HEK293 (cell line): ENCODE results near the gene NEAT1.
A peak's percentile ranks its signal among the peaks of the same experiment; 100 is the strongest.

Experiments used
- BCL11A ChIP-seq: fragments of 450-650 bp; formaldehyde crosslinking; IDR thresholded peaks from 2 replicates; pipeline ENCODE4 v1.5.1; 2016; ENCODE audit warnings: low read depth, missing biosample characterization, missing genetic modification characterization
- GLIS1 ChIP-seq: fragments of 450-650 bp; formaldehyde crosslinking; IDR thresholded peaks from 2 replicates; pipeline ENCODE4 v1.5.1; 2016; ENCODE audit warnings: missing biosample characterization, missing genetic modification characterization
- MEIS1 ChIP-seq: sonication (generic); formaldehyde crosslinking; IDR thresholded peaks from 2 replicates; pipeline ENCODE4 v1.8.1; 2022; ENCODE audit warnings: missing genetic modification reagents, mild to moderate bottlenecking, borderline replicate concordance
- PRDM2 ChIP-seq: fragments of 450-650 bp; formaldehyde crosslinking; IDR thresholded peaks from 2 replicates; pipeline ENCODE4 v1.5.1; 2016; ENCODE audit warnings: missing biosample characterization, missing genetic modification characterization, borderline replicate concordance
- REPIN1 ChIP-seq: fragments of 450-650 bp; formaldehyde crosslinking; IDR thresholded peaks from 2 replicates; pipeline ENCODE4 v1.5.1; 2017; ENCODE audit warnings: missing biosample characterization, missing genetic modification characterization, low read depth
- SP2 ChIP-seq: fragments of 450-650 bp; formaldehyde crosslinking; IDR thresholded peaks from 2 replicates; pipeline ENCODE4 v1.5.1; 2016; ENCODE audit warnings: missing biosample characterization, missing genetic modification characterization
- ZBTB48 ChIP-seq: fragments of 450-650 bp; formaldehyde crosslinking; IDR thresholded peaks from 2 replicates; pipeline ENCODE4 v1.5.1; 2016; ENCODE audit warnings: missing biosample characterization, missing genetic modification characterization
- ZBTB8A ChIP-seq: fragments of 450-650 bp; formaldehyde crosslinking; IDR thresholded peaks from 2 replicates; pipeline ENCODE4 v1.5.1; 2016; ENCODE audit warnings: missing biosample characterization, missing genetic modification characterization
- ZFHX2 ChIP-seq: fragments of 450-650 bp; formaldehyde crosslinking; conservative IDR thresholded peaks from 2 replicates; pipeline ENCODE4 v1.5.1; 2016; ENCODE audit warnings: missing biosample characterization, missing genetic modification characterization
- ZFP69B ChIP-seq: fragments of 450-650 bp; formaldehyde crosslinking; IDR thresholded peaks from 2 replicates; pipeline ENCODE4 v1.5.1; 2016; ENCODE audit warnings: missing biosample characterization, missing genetic modification characterization
- ZNF138 ChIP-seq: fragments of 450-650 bp; formaldehyde crosslinking; IDR thresholded peaks from 2 replicates; pipeline ENCODE4 v1.5.1; 2016; ENCODE audit warnings: missing biosample characterization, missing genetic modification characterization, borderline replicate concordance
- ZNF16 ChIP-seq: fragments of 450-650 bp; formaldehyde crosslinking; IDR thresholded peaks from 2 replicates; pipeline ENCODE4 v1.5.1; 2016; ENCODE audit warnings: low read depth, missing biosample characterization, missing genetic modification characterization
- ZNF341 ChIP-seq: fragments of 450-650 bp; formaldehyde crosslinking; IDR thresholded peaks from 2 replicates; pipeline ENCODE4; 2016; ENCODE audit warnings: low read depth, missing biosample characterization, missing genetic modification characterization
- ZNF37A ChIP-seq: fragments of 450-650 bp; IDR thresholded peaks from 2 replicates; pipeline ENCODE4 v1.5.1; 2018; ENCODE audit warnings: missing biosample characterization, missing genetic modification characterization
- ZNF394 ChIP-seq: fragments of 450-650 bp; formaldehyde crosslinking; IDR thresholded peaks from 2 replicates; pipeline ENCODE4 v1.5.1; 2016; ENCODE audit warnings: missing biosample characterization, missing genetic modification characterization, mild to moderate bottlenecking, moderate library complexity, borderline replicate concordance
- ZNF426 ChIP-seq: fragments of 450-650 bp; formaldehyde crosslinking; IDR thresholded peaks from 2 replicates; pipeline ENCODE4 v1.5.1; 2017; ENCODE audit warnings: missing biosample characterization, missing genetic modification characterization, mild to moderate bottlenecking, inconsistent platforms, moderate library complexity
- ZNF549 ChIP-seq: fragments of 450-650 bp; IDR thresholded peaks from 2 replicates; pipeline ENCODE4 v1.5.1; 2018; ENCODE audit warnings: missing biosample characterization, missing genetic modification characterization, mild to moderate bottlenecking, inconsistent platforms, moderate library complexity
- ZNF561 ChIP-seq: fragments of 450-650 bp; IDR thresholded peaks from 2 replicates; pipeline ENCODE4 v1.5.1; 2018; ENCODE audit warnings: missing biosample characterization, missing genetic modification characterization, borderline replicate concordance
- ZNF585B ChIP-seq: fragments of 450-650 bp; formaldehyde crosslinking; IDR thresholded peaks from 2 replicates; pipeline ENCODE4 v1.5.1; 2016; ENCODE audit warnings: missing biosample characterization, missing genetic modification characterization
- ZNF621 ChIP-seq: fragments of 450-650 bp; formaldehyde crosslinking; IDR thresholded peaks from 2 replicates; pipeline ENCODE4 v1.5.1; 2017; ENCODE audit warnings: missing biosample characterization, missing genetic modification characterization
- ZNF623 ChIP-seq: fragments of 450-650 bp; formaldehyde crosslinking; IDR thresholded peaks from 2 replicates; pipeline ENCODE4 v1.5.1; 2016; ENCODE audit warnings: missing biosample characterization, missing genetic modification characterization
- ZNF692 ChIP-seq: fragments of 450-650 bp; formaldehyde crosslinking; IDR thresholded peaks from 2 replicates; pipeline ENCODE4 v1.5.1; 2016; ENCODE audit warnings: missing biosample characterization, missing genetic modification characterization
- ZNF785 ChIP-seq: fragments of 450-650 bp; formaldehyde crosslinking; IDR thresholded peaks from 2 replicates; pipeline ENCODE4 v1.5.1; 2016; ENCODE audit warnings: missing biosample characterization, missing genetic modification characterization
- ZNF791 ChIP-seq: fragments of 450-650 bp; formaldehyde crosslinking; IDR thresholded peaks from 2 replicates; pipeline ENCODE4 v1.5.1; 2016; ENCODE audit warnings: missing biosample characterization, missing genetic modification characterization
- ZNF830 ChIP-seq: fragments of 450-650 bp; IDR thresholded peaks from 2 replicates; pipeline ENCODE4 v1.5.0; 2018; ENCODE audit warnings: missing biosample characterization, missing genetic modification characterization, low read depth, mild to moderate bottlenecking, moderate library complexity
- TF ChIP-seq, protein P1 (sequence below): fragments of 450-650 bp; formaldehyde crosslinking; IDR thresholded peaks from 2 replicates; pipeline ENCODE4 v1.5.1; 2016; ENCODE audit warnings: missing biosample characterization, missing genetic modification characterization
- TF ChIP-seq, protein P2 (sequence below): fragments of 450-650 bp; formaldehyde crosslinking; IDR thresholded peaks from 2 replicates; pipeline ENCODE4 v1.5.1; 2016; ENCODE audit warnings: missing biosample characterization, missing genetic modification characterization

Gene NEAT1

DNA sequence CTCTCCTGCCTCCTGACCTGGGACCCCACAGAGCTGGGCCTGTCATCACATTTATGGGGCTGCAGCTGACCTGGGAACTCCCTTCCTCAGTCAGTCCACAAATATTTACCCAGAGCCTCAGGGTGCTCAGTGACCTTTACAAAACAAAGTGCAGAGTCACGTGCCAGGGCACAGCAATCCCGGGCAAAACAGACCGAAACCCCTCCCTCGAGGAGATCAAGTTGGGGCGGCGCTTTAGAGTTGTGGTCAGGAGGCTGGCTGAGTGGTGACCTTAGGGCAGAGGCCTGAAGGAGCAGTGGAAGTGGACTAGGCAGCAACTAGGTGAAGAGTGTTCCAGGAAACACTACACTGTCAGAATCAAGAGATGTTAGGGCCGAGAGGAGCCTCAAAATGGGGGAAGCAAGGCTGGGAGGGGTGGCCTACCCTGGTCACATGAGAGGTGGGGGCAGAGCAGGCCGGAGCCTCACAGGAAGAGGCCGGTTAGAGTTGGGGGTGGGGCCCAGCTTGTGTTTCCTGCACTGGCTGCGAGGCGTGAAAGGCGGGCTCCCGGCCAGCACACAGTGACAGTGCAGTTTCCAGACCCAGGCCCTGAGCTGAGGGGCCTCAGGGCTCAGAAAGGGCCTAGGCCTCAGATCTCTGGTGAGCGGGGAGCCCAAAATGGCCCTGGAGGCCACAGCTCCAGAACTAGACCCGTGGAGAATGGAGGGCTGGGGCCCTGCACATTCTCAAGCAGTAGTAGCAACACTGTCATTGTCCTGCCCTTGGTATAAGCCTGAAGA is 3.7 kb upstream of the NEAT1 start (continued):
- TF ChIP-seq, protein P1, sequence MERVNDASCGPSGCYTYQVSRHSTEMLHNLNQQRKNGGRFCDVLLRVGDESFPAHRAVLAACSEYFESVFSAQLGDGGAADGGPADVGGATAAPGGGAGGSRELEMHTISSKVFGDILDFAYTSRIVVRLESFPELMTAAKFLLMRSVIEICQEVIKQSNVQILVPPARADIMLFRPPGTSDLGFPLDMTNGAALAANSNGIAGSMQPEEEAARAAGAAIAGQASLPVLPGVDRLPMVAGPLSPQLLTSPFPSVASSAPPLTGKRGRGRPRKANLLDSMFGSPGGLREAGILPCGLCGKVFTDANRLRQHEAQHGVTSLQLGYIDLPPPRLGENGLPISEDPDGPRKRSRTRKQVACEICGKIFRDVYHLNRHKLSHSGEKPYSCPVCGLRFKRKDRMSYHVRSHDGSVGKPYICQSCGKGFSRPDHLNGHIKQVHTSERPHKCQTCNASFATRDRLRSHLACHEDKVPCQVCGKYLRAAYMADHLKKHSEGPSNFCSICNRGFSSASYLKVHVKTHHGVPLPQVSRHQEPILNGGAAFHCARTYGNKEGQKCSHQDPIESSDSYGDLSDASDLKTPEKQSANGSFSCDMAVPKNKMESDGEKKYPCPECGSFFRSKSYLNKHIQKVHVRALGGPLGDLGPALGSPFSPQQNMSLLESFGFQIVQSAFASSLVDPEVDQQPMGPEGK (tag by site-specific recombination): peak; percentile 98
- TF ChIP-seq ZNF426 (tag by site-specific recombination) (no peak), ZBTB8A (tag by site-specific recombination) (peak; percentile 97), ZNF16 (tag by site-specific recombination) (no peak), ZNF791 (no peak), MEIS1 (CRISPR knock-in tag) (no peak), ZNF585B (tag by site-specific recombination) (no peak), ZNF394 (tag by site-specific recombination) (no peak; the same call in 1 of the 2 replicates), ZNF830 (tag by site-specific recombination) (no peak), ZNF549 (tag by site-specific recombination) (no peak), ZNF138 (no peak), ZFP69B (peak; percentile 97), ZBTB48 (peak; percentile 75), ZNF623 (tag by site-specific recombination) (peak; percentile 27; the same call in 1 of the 2 replicates), REPIN1 (tag by site-specific recombination) (no peak), ZNF621 (tag by site-specific recombination) (no peak), ZNF561 (peak; percentile 58; the same call in 1 of the 2 replicates), BCL11A (peak; percentile 80), PRDM2 (tag by site-specific recombination) (no peak), ZNF692 (tag by site-specific recombination) (peak; percentile 96), ZNF785 (tag by site-specific recombination) (no peak), ZFHX2 (tag by site-specific recombination) (peak; percentile 41), ZNF37A (tag by site-specific recombination) (no peak), GLIS1 (tag by site-specific recombination) (peak; percentile 69), ZNF341 (tag by site-specific recombination) (peak; percentile 63; the same call in 1 of the 2 replicates), SP2 (tag by site-specific recombination) (peak; percentile 85)
- TF ChIP-seq, protein P2, sequence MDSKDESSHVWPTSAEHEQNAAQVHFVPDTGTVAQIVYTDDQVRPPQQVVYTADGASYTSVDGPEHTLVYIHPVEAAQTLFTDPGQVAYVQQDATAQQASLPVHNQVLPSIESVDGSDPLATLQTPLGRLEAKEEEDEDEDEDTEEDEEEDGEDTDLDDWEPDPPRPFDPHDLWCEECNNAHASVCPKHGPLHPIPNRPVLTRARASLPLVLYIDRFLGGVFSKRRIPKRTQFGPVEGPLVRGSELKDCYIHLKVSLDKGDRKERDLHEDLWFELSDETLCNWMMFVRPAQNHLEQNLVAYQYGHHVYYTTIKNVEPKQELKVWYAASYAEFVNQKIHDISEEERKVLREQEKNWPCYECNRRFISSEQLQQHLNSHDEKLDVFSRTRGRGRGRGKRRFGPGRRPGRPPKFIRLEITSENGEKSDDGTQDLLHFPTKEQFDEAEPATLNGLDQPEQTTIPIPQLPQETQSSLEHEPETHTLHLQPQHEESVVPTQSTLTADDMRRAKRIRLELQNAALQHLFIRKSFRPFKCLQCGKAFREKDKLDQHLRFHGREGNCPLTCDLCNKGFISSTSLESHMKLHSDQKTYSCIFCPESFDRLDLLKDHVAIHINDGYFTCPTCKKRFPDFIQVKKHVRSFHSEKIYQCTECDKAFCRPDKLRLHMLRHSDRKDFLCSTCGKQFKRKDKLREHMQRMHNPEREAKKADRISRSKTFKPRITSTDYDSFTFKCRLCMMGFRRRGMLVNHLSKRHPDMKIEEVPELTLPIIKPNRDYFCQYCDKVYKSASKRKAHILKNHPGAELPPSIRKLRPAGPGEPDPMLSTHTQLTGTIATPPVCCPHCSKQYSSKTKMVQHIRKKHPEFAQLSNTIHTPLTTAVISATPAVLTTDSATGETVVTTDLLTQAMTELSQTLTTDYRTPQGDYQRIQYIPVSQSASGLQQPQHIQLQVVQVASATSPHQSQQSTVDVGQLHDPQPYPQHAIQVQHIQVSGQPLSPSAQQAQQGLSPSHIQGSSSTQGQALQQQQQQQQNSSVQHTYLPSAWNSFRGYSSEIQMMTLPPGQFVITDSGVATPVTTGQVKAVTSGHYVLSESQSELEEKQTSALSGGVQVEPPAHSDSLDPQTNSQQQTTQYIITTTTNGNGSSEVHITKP (tag by site-specific recombination): peak; percentile 88
